NT2/D1 (cell line): Measurements from ENCODE around the gene LANCL3.

ENCODE experiments used
- DNase-seq: peaks from one replicate; pipeline ENCODE4 v3.0.0-alpha.2; 2011; ENCODE audit warnings: low read depth, low spot score
- H3K27me3 ChIP-seq: 2 replicates; pipeline ENCODE4 v1.6.0; 2011; ENCODE audit warnings: mild to moderate bottlenecking; ENCODE audit not compliant: insufficient read length, insufficient read depth
- H3K36me3 ChIP-seq: 2 replicates; pipeline ENCODE4 v1.6.1; 2011; ENCODE audit warnings: mild to moderate bottlenecking, low read length, mixed read lengths; ENCODE audit not compliant: insufficient read depth, insufficient read length
- H3K4me1 ChIP-seq: 2 replicates; pipeline ENCODE4 v1.5.1; 2011; ENCODE audit not compliant: insufficient read depth, insufficient read length
- H3K4me3 ChIP-seq: 2 replicates; pipeline ENCODE4 v1.5.1; 2011; ENCODE audit warnings: low read depth; ENCODE audit not compliant: insufficient read length
- H3K9ac ChIP-seq: 2 replicates; pipeline ENCODE4 v1.6.0; 2011; ENCODE audit warnings: low read depth; ENCODE audit not compliant: insufficient read length
- H3K9me3 ChIP-seq: 2 replicates; pipeline ENCODE4 v1.5.1; 2011; ENCODE audit warnings: mild to moderate bottlenecking, low read length; ENCODE audit not compliant: insufficient read depth
- SUZ12 ChIP-seq: IDR thresholded peaks from 2 replicates; pipeline ENCODE4 v1.6.1; 2011; ENCODE audit not compliant: insufficient read length, insufficient read depth; ENCODE audit errors: extremely low read depth
- YY1 ChIP-seq: IDR thresholded peaks from 2 replicates; pipeline ENCODE4 v1.6.1; 2011; ENCODE audit not compliant: insufficient read length, insufficient read depth
- ZNF274 ChIP-seq: IDR thresholded peaks from 2 replicates; pipeline ENCODE4 v1.6.1; 2011; ENCODE audit warnings: mild to moderate bottlenecking, low read depth, low read length

The LANCL3 gene

GRCh38 chrX:37701588-37701987, 130.1 kb downstream of the LANCL3 start:
- Histone ChIP-seq H3K4me3 (no peak overlapping the region), H3K27me3 (no peaks in the 10 kb centered on the region), H3K36me3 (no peaks in the 10 kb centered on the region), H3K9me3 (no peaks in the 10 kb centered on the region), H3K9ac (no peak overlapping the region), H3K4me1 (no peaks in the 10 kb centered on the region)
- no peak for TF ChIP-seq ZNF274
- no peak for TF ChIP-seq YY1
- no peak for DNase-seq

GRCh38 chrX:37711991-37712390, 140.5 kb downstream of the LANCL3 start:
- Histone ChIP-seq H3K4me1 (no peaks in the 10 kb centered on the region), H3K9ac (no peak overlapping the region), H3K36me3 (no peaks in the 10 kb centered on the region), H3K9me3 (no peaks in the 10 kb centered on the region; the same call in 1 of the 2 replicates), H3K27me3 (no peaks in the 10 kb centered on the region), H3K4me3 (no peak overlapping the region)
- TF ChIP-seq YY1: no peak
- no peak for TF ChIP-seq ZNF274
- TF ChIP-seq SUZ12: no peak
- DNase-seq: no peak

GRCh38 chrX:37712458-37712857, 141.0 kb downstream of the LANCL3 start:
- TF ChIP-seq ZNF274 (no peak), SUZ12 (no peak), YY1 (no peak)
- no peaks in the 10 kb centered on the region; the same call in 1 of the 2 replicates for H3K9me3 ChIP-seq

GRCh38 chrX:37714479-37714878, 143.0 kb downstream of the LANCL3 start:
- Histone ChIP-seq H3K9me3 (no peaks in the 10 kb centered on the region), H3K36me3 (no peaks in the 10 kb centered on the region), H3K9ac (no peak overlapping the region), H3K4me3 (no peak overlapping the region), H3K4me1 (no peaks in the 10 kb centered on the region), H3K27me3 (no peaks in the 10 kb centered on the region)
- no peak for DNase-seq
- no peak for TF ChIP-seq ZNF274
- no peak for TF ChIP-seq SUZ12
- TF ChIP-seq YY1: no peak

More at GRCh38 chrX:37712458-37712857, 141.0 kb downstream of the LANCL3 start:
- Histone ChIP-seq H3K4me1 (no peaks in the 10 kb centered on the region), H3K36me3 (no peaks in the 10 kb centered on the region), H3K9ac (no peak overlapping the region), H3K4me3 (no peak overlapping the region), H3K27me3 (no peaks in the 10 kb centered on the region)
- DNase-seq: no peak

- TF ChIP-seq ZNF274 (no peak), SUZ12 (no peak), YY1 (no peak)
- DNase-seq: no peak
- H3K9ac ChIP-seq: no peak overlapping the region
- no peak overlapping the region for H3K4me3 ChIP-seq
- no peaks in the 10 kb centered on the region for H3K27me3 ChIP-seq
- H3K36me3 ChIP-seq: no peaks in the 10 kb centered on the region
- no peaks in the 10 kb centered on the region for H3K9me3 ChIP-seq
- H3K4me1 ChIP-seq: no peaks in the 10 kb centered on the region
Measured at GRCh38 chrX:37716602-37717001, 145.1 kb downstream of the LANCL3 start.

GRCh38 chrX:37717708-37718107, 146.2 kb downstream of the LANCL3 start:
- H3K4me3 ChIP-seq: no peak overlapping the region
- no peaks in the 10 kb centered on the region for H3K9me3 ChIP-seq
- no peaks in the 10 kb centered on the region for H3K4me1 ChIP-seq
- no peak overlapping the region for H3K9ac ChIP-seq
- DNase-seq: no peak
- H3K36me3 ChIP-seq: no peaks in the 10 kb centered on the region
- no peak for TF ChIP-seq ZNF274
- TF ChIP-seq SUZ12: no peak
- TF ChIP-seq YY1: no peak
- H3K27me3 ChIP-seq: no peaks in the 10 kb centered on the region

- Histone ChIP-seq H3K4me3 (no peak overlapping the region), H3K9ac (no peak overlapping the region), H3K4me1 (no peaks in the 10 kb centered on the region), H3K36me3 (no peaks in the 10 kb centered on the region), H3K9me3 (no peaks in the 10 kb centered on the region), H3K27me3 (no peaks in the 10 kb centered on the region)
- TF ChIP-seq YY1: no peak
- TF ChIP-seq SUZ12: no peak
- no peak for TF ChIP-seq ZNF274
- DNase-seq: no peak
Measured at GRCh38 chrX:37722595-37722994, 151.1 kb downstream of the LANCL3 start.
